Pons (tissue), 1 donor: Measurements from ENCODE around the gene SMAD7.

Experiments
- DNase-seq: peaks from one replicate; pipeline ENCODE4 v3.0.0-alpha.2; 2016; ENCODE audit warnings: low spot score

The SMAD7 gene

GRCh38 chr18:48959921-48960920 lies 9.5 kb upstream of the SMAD7 start:
- DNase-seq: no peak

GRCh38 chr18:48959551-48959920 lies 8.8 kb upstream of the SMAD7 start:
- no peak for DNase-seq

- no peak for DNase-seq
These were observed 8.2 kb upstream of the SMAD7 start for GRCh38 chr18:48958951-48959350.

GRCh38 chr18:48957616-48958015 lies 6.9 kb upstream of the SMAD7 start:
- no peak for DNase-seq

- no peak for DNase-seq
These were observed 6.4 kb upstream of the SMAD7 start for GRCh38 chr18:48957136-48957535.

GRCh38 chr18:48956356-48956755 lies 5.6 kb upstream of the SMAD7 start:
- DNase-seq: no peak

- peak; percentile 28 for DNase-seq
These were observed 5.1 kb upstream of the SMAD7 start for GRCh38 chr18:48955830-48956261.

- no peak for DNase-seq
These were observed 4.4 kb upstream of the SMAD7 start for GRCh38 chr18:48954886-48955819.

- no peak for DNase-seq
These were observed 2.4 kb upstream of the SMAD7 start for GRCh38 chr18:48953104-48953706.

- peak; percentile 74 for DNase-seq
These were observed 1.7 kb upstream of the SMAD7 start for GRCh38 chr18:48952287-48953103.

- peak; percentile 86 for DNase-seq
These were observed 902 bp upstream of the SMAD7 start for GRCh38 chr18:48951448-48952286.

GRCh38 chr18:48949606-48950535 lies 894 bp downstream of the SMAD7 start:
- no peak for DNase-seq

GRCh38 chr18:48949050-48949605 lies 1.6 kb downstream of the SMAD7 start:
- no peak for DNase-seq

GRCh38 chr18:48948112-48949049 lies 2.4 kb downstream of the SMAD7 start:
- peak; percentile 77 for DNase-seq

GRCh38 chr18:48947560-48947959 lies 3.2 kb downstream of the SMAD7 start:
- peak; percentile 80 for DNase-seq

GRCh38 chr18:48947092-48947491 lies 3.7 kb downstream of the SMAD7 start:
- DNase-seq: no peak

- DNase-seq: no peak
These were observed 4.4 kb downstream of the SMAD7 start for GRCh38 chr18:48946329-48946835.

- no peak for DNase-seq
These were observed 4.9 kb downstream of the SMAD7 start for GRCh38 chr18:48945953-48946217.
